Measurements from ENCODE around the gene RPH3AL. TPM values are rescaled to one million over a fixed set of nuclear protein-coding genes. Genes with fewer than 3 reads are reported as not detected.

Gene RPH3AL
- total and polyA plus RNA-seq, 11 donors: 2.8 to 9.4 (median 6.3) TPM

GRCh38 chr17:353213-353837 lies 718 bp upstream of the RPH3AL start:
- Histone ChIP-seq H3K27ac (peak overlapping the region; percentile 76 to 97 (median 92)), H3K4me1 (peaks cover 14 to 58% (median 49%) of the 10 kb centered on the region in 12 donors)
- ATAC-seq: no peak

GRCh38 chr17:351875-352420 lies 659 bp downstream of the RPH3AL start:
- intact Hi-C loops (cut with DNase I): loop anchor here in 2 of 10 donors (2.0 to 5.0 kb wide), 3 partner anchors 33 to 50 kb away; no protein-coding TSS in a partner anchor
- Histone ChIP-seq H3K27ac (peak overlapping the region; percentile 76 to 97 (median 92)), H3K4me1 (peaks cover 14 to 61% (median 50%) of the 10 kb centered on the region in 12 donors), H3K4me3 (peak overlapping the region in 5 of 12 donors; percentile 6 to 31 (median 29)), H3K27me3 (no peaks in the 10 kb centered on the region), H3K36me3 (no peaks in the 10 kb centered on the region), H3K9me3 (no peaks in the 10 kb centered on the region)
- DNase-seq (no peak), ATAC-seq (no peak)
- WGBS, 4 donors: 85 to 93% (median 89%) methylated on average over 19 of the region's 19 CpGs
- TF ChIP-seq CTCF (IDR thresholded peaks at IDR 0.05) (no peak), POLR2A (IDR thresholded peaks at IDR 0.05) (no peak)

More at GRCh38 chr17:353213-353837, 718 bp upstream of the RPH3AL start:
- intact Hi-C loops (cut with DNase I): loop anchor here in 2 of 10 donors (5.0 kb wide), 2 partner anchors 34 to 51 kb away; no protein-coding TSS in a partner anchor
- no peak for DNase-seq
- Histone ChIP-seq H3K4me3 (no peak overlapping the region), H3K27me3 (no peaks in the 10 kb centered on the region), H3K9me3 (no peaks in the 10 kb centered on the region), H3K36me3 (no peaks in the 10 kb centered on the region)
- TF ChIP-seq POLR2A (IDR thresholded peaks at IDR 0.05) (no peak), CTCF (IDR thresholded peaks at IDR 0.05) (no peak)
- WGBS, 4 donors: 31 to 73% (median 66%) methylated on average over 7 to 8 of the region's 8 CpGs

- Histone ChIP-seq H3K36me3 (no peaks in the 10 kb centered on the region), H3K9me3 (no peaks in the 10 kb centered on the region), H3K4me3 (no peak overlapping the region), H3K4me1 (peaks cover 14 to 61% (median 50%) of the 10 kb centered on the region in 12 donors), H3K27me3 (no peaks in the 10 kb centered on the region), H3K27ac (peak overlapping the region; percentile 76 to 97 (median 92))
- DNase-seq (no peak), ATAC-seq (no peak)
- 76 to 87% (median 85%) methylated on average over 6 of the region's 6 CpGs for WGBS, 4 donors
- intact Hi-C loops (cut with DNase I): loop anchor here in 2 of 10 donors (2.0 to 5.0 kb wide), 3 partner anchors 33 to 49 kb away; no protein-coding TSS in a partner anchor
- no peak for TF ChIP-seq POLR2A (IDR thresholded peaks at IDR 0.05)
- no peak for TF ChIP-seq CTCF (IDR thresholded peaks at IDR 0.05)
These were observed 1.2 kb downstream of the RPH3AL start for GRCh38 chr17:351449-351738.

GRCh38 chr17:350706-351448 lies 1.7 kb downstream of the RPH3AL start:
- TF ChIP-seq POLR2A (IDR thresholded peaks at IDR 0.05) (peak in 1 of 2 donors; percentile 35), CTCF (IDR thresholded peaks at IDR 0.05) (no peak)
- Histone ChIP-seq H3K4me3 (no peak overlapping the region), H3K27ac (peak overlapping the region; percentile 76 to 97 (median 92)), H3K9me3 (no peaks in the 10 kb centered on the region), H3K4me1 (peaks cover 14 to 61% (median 50%) of the 10 kb centered on the region in 12 donors), H3K36me3 (no peaks in the 10 kb centered on the region), H3K27me3 (no peaks in the 10 kb centered on the region)
- intact Hi-C loops (cut with DNase I): loop anchor here in 3 of 10 donors (1.0 to 5.0 kb wide), 5 partner anchors 17 to 49 kb away; no protein-coding TSS in a partner anchor
- DNase-seq (peak; percentile 87 to 94 (median 91)), ATAC-seq (peak; percentile 85 to 92 (median 88))
- 50 to 67% (median 55%) methylated on average over 8 of the region's 8 CpGs for WGBS, 4 donors
